Stimulated activated CD8-positive, alpha-beta memory T cell treated with anti-CD3 and anti-CD28 coated beads, Interleukin-4, amount 100 ng/mL, for 1 hour (primary cell): ENCODE results near the gene ARHGAP18.

Source experiments
- DNase-seq, 2 donors: peaks; one replicate each; pipeline ENCODE4 v3.0.0-alpha.2; 2020; ENCODE audit warnings: low read depth in 2 of 2, low spot score in 1 of 2

ARHGAP18 gene

DNA sequence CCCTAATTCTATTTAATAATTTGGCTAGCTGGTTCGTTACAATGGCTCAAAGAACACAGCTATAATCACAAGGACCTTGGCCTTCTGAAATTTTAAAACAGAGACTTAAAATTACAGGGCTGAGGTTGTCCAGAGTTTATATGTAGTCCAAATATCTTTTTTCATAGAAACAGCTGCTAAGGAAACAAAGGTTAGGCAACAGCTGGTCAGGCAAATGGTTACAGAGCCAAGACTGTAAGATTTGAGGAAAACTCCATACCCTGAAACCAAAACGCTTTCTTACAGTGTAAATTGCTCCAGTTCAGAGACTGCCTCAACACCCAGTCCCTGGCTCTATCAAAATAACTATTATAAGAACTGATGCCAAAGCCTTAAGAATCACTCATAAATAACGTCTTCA lies 9.7 kb upstream of the ARHGAP18 start:
- no peak for DNase-seq

DNA sequence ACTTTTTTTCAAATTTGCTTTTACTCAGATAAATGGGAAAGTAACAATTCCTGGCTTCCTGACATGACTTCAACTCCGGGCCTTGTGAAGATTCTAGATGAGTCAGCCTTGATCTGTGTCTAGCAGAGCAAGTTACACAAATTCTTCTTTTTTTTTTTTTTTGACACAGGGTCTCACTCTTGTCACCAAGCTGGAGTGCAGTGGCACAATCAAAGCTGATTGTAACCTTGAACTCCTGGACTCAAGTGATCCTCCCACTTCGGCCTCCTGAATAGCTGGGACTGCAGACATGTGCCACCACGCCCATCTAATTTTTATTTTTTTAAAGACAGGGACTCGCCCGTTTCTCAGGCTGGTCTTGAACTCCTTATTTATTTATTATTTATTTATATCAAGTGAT lies 7.3 kb upstream of the ARHGAP18 start:
- DNase-seq: no peak

DNA sequence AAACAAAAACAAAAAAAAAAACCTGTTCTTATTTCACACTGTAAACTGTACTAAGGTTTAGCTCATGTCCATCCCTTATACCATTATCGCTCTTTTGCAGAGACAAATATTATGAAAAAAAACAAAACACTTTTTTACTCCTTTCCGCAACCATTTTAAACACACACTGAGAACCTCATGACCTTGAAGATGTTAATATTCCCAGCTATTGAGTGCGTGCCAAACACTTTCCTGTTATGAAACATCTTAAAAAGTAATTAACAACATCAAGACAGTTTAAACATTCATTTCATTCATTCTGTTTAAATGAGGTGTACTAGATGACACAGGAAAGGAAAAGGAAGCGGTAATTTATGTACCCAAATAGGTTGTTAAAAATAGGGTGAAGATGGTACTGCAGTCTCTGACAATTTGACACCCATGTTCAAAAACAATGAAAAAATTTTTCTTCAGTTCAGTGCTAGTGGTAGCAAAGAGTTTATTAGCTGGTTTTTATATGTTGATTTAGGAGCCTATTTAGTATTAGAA lies 3.9 kb upstream of the ARHGAP18 start:
- no peak for DNase-seq

DNA sequence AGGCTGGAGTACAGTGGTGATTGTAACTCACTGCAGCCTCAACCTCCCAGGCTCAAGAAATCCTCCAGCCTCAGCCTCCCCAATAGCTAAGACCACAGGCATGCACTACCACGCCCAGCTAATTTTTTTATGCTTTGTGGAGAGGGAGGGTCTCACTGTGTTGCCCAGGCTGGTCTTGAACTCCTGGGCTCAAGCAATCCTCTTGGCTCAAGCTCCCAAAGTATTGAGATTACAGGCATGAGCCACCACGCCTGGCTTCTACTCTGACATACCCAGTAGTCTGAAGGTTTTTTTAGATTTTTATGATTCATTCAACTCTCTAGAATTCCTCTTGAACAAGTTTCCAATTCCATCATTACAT lies 1.3 kb upstream of the ARHGAP18 start:
- no peak for DNase-seq

DNA sequence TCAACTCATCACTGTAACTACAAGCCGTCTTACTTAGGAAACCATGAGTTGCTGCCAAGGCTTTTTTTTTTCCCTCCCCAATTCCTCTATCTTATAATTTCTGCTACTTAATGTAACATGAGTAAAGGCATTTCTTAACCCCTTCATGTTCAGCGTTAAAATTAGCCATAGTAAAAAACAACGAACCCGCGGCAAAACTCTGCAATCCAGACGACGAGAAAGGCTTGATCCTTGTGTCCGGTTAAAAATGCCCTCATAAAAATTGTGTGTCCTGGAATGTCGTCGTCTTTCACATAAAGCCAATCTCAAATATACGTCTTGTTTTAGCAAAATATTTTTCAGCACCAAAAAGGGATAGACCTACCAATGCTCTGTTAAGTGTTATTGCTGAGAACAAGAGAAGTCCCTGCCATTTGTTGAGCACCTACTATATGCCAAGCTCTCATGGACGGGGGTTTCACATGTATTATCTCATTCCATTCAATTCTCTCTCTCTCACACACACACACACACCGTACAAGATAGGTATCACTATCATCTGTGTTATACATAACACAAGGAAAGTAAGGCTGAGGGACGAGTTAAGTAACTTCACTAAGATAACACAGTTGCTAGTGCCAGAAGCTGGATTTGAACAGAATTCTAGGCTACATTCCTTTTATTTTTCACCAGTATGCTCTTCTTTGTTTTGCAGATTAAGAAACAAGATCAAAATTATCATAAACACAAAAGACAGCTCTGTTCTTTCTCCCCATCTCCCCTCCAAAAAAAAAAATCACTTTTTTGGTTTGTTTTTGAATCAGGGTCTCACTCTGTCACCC lies 683 bp upstream of the ARHGAP18 start:
- no peak for DNase-seq

DNA sequence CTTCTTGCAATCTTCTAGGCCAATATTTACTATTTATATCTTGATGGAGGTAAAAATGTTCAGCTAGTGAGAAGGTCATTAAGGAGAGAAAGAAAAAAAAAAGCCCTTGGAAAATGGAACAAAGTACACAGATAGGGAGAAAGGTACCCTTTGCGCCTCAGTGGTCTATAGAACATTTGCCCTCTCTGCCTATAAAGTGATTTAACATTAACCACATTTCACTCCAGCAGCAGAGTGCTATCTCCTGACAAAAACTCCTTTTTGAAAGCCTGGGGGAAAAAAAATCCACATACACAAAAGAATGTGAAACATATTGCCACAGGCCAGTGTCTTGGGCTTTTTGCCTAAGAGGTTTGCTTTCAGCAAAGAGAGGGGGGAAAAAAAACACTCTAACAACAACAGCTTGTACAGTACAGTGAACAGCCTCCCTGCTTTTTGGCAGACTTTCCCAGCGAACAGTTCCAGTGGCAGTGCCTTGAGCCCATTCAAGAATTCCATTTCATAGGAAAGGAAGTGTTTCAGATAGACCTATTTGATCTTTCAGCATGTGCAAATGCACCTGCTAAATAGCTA lies 695 bp downstream of the ARHGAP18 start:
- no peak for DNase-seq

DNA sequence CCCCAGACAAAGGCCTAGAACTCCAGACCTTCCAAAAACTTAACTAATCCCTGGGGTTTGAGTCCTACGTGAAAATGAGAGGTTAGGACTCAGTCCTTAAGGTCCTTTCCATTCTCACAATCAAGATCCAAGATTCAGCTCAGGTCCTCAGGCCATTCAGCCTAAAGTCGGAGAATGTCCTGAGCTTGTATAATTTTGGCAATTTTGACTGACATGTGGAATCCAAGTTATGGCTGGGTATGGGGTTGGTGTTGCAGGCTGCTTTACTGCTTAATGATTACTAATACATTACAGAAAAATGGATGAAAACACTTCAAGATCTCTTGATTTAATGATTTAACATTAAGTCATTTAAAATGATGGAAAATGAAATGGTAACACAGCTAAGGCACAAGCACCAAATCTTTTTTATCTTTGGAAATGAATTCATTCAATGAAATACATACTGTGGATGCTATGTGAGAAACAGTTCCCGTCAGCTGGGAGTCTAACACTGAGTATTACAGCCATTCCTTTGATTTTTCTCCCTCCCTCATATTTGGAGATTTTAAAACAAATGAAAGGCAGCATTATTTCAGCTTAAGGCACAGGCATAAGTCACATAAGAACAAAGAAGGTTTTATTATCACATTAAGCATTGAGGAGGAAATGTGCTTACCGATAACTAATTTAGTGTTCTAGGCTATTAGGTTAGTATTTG lies 1.3 kb downstream of the ARHGAP18 start:
- DNase-seq: no peak

DNA sequence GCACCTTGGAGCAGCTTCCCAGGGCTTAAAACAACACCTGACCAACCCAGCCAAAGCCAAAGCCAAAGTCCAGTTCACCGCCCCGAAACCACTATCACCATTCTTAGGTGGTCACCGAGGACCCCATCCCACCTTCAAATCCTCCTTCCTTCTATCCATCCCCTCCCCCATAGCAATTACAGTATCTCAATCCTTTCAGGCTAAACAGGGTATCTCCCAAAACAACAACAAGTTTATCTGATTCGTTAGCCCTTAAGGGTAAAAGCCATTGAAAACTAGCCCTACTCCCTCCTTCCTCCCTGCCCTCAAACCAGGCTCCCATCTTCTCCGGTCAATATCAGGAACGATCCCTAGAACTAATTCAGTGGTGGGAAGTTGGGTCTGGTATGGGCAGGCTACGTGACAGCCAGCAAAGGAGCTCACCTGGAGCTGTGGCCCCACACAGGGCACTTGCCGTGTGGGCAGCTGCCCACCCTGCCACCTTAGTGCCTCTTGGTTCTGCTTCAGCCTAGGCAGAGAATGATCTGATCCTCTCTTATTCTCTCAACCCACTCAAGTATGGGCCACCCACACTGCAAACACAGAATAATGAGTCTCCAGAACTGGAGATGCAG lies 2.0 kb downstream of the ARHGAP18 start:
- no peak for DNase-seq

DNA sequence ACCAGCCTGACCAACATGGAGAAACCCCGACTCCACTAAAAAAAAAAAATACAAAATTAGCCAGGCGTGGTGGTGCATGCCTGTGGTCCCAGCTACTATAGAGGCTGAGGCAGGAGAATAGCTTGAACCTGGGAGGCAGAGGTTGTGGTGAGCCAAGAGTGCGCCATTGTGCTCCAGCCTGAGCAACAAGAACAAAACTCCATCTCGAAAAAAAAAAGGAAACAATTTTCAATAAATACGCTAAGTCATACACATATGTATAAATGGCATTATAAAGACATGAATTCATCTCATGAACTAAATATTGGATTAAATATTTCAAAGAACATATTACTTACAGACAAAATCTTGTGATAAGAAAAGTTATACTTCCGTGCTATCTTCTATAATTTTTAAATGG lies 2.9 kb downstream of the ARHGAP18 start:
- DNase-seq: no peak

DNA sequence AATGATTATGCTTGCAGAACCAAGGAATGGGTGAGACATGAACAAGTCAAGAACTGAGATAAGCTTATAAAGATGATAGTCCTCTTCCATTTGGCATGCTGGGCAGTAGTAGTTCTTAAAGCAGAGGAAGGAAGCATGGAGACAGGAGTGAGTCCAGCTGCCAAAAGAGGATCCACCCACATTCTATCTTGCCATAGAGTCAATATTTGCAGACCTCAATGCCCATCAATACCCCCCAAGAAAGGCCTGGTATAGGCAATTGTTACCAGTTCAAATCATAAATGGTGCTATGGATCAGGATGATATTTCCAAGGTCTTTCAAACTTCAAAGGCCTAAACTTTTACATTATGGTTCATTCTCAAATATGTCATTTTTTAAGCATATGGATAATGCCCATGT lies 4.8 kb downstream of the ARHGAP18 start:
- no peak for DNase-seq

DNA sequence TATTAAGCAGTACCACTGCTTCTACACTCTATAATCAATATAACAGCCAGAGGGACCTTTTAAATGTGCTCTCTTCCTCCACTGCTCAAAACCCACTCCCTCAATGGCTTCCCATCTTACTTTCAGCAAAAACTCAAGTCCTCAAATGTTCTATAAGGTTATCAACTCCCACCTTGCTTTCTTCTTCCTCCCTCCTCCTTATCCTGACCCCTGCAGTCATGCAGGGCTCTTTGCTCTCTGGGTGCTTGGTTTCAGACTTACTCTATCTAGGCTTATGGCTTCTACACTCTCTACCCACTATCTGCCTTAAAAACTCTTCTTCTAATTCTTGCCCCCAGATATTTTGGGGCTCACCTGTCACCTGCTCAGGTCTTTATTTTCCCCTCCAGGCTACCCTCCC lies 5.3 kb downstream of the ARHGAP18 start:
- no peak for DNase-seq

DNA sequence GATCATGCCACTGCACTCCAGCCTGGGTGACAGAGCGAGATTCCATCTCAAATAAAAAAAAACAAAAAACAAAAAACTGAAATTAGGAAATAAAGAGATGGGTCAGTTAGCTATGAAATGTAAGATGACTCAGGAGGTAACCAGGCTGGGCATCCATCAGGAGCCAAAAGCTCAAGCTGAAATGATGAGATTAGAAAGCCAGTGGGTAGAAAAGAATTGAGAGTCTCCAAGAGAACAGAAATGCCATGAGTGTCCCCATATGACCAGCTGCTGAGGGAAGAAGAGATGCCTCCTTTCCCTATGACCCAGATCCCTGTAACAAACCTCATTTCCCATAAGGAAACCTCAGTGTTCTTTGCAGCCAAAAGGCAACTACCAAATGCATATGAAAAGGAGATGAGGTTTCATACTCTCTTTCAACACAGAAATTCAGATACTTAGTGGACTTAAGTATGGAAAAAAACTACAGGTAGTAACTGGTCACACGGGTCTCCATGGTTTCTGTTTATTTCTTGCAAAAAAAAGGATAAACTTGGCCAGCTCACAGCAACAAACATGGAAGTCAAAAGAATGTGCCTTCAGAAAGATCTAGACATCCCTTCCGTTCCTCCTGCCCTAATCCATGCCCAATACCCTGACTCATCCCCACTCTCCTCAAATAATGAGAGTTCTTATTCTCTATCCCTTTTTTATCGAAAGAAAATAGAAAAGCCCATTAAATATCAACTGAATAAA lies 8.1 kb downstream of the ARHGAP18 start:
- no peak for DNase-seq

DNA sequence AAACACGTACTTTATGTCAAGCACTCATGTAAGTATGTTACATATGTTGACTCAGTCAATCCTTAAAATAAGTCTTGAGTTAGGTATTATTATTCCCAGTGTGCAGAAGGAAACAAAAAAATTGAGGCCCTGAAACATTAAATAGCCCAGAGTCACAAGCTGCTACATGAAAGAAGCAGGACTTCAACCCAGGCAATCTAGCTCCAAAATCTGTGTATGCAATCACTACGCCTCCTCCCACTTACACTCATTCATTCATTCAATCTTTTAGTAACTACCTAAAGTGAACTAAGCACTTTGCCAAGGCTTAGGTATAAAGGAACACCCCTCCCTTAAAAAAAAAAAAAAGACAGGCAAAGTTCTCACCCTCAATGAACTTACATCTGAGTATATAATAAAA lies 9.3 kb downstream of the ARHGAP18 start:
- no peak for DNase-seq

DNA sequence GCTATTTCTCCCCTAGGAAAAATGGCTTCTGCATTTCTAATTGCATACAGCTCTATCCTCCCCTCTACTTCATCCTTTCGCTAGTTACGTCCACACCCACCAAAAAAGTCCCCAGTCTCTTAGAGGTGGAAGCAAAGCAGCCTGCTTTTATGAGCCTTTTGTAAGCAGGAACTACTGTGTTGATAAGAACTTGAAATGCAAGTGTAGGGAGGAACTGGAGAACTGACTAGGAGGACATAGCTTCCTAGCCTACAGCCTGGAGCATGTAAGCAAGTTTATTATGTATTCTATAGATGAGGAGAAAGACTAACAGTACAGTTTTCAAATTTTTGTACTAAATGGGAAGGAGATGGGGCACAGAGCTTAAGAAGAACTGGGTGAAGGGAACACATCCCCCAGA lies 10.3 kb downstream of the ARHGAP18 start:
- no peak for DNase-seq

DNA sequence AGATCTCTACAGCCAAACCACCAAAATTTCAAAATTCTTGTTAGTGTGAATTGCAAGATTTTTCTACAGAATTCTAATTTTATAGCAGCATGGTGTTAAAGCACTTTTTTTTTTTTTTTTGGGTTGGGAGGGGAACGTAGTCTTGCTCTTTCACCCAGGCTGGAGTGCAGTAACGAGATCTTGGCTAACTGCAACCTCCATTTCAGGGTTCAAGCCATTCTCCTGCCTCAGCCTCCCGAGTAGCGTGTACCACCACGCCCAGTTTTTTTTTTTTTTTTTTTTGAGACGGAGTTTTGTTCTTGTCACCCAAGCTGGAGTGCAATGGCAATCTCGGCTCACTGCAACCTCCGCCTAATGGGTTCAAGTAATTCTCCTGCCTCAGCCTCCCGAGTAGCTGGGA lies 11.5 kb downstream of the ARHGAP18 start:
- no peak for DNase-seq

DNA sequence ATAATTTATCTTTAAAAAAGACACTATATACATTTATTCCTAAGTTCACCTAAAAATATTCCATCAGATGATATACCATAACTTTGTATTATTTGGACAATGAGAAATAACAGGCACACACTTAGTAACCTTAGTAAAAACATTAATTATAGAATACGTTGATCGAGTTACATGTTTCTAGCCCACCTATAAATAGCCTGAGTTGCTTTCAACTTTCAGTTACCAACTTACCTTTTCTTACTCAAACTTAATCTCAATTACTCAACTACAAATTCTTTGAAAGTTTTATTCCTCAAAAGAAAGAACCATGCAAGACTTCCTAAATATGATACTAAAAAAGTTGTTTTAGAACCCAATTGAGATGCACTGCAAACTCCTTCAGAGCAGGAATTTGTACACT lies 12.2 kb downstream of the ARHGAP18 start:
- DNase-seq: no peak

DNA sequence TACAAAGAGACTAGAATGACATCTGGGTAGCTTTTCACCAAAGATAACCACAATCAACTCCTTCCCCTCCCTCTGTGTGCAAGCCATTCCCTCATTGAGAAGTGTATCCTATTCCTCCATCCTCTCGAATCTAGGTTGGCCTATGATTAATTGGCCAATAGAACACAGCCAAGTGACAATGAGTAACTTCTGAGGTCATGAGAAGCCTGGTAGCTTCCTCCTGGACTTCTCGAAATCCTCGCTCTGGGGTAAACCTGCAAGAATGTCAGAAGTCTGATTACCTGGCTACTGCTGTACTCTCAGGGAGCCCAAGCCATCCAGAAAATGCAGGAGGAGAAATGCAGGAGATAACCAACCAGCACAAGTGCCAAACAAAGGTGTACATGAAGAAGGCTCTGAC lies 13.1 kb downstream of the ARHGAP18 start:
- DNase-seq: no peak

DNA sequence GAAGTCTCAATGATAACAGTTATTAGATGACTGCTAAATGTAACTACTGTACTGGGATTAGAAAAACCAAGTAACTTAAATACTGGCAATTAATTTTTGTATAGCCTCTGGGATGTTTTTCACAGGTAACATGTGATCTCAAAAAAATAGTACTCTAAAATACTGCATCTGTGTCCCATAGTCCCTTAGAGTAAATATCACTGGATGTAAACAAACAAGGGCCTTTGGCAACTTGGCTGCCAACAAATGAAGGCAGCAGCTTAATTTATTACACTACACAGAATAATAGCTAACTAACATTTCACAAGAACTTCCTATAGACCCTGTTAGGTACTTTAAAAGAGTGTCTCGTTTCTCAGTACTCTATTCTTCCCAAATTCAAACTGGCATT lies 14.0 kb downstream of the ARHGAP18 start:
- DNase-seq: no peak

DNA sequence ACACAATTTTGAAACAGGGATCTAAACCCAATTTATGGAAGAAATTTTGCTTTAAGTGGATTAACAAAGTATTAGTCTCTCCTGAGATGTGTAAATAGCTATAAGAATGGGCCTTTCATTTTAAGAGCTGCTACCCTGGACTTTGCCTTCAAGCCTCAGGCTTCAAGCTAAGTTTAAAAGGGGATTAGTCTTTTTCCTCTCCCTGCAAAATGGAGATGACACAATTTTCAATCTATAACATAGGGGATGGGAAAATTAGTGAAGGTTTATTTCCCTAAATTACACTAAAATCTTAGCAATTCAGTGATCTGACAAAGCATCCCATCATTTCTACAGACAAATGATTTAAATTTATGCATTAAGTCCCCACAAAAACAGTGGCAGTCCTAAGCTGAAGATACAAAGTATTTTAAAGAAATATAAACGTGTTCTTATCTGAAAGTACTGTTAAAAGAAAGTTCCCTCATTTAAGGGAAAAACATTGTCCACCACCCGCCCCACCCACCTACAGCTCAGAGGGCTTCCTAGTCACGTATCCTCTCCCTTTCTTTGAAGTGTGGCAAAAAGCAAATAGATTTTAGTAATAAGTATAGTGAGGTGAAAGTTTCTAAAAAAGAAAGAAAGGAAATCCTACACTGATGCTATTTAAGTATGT lies 14.5 kb downstream of the ARHGAP18 start:
- no peak for DNase-seq

DNA sequence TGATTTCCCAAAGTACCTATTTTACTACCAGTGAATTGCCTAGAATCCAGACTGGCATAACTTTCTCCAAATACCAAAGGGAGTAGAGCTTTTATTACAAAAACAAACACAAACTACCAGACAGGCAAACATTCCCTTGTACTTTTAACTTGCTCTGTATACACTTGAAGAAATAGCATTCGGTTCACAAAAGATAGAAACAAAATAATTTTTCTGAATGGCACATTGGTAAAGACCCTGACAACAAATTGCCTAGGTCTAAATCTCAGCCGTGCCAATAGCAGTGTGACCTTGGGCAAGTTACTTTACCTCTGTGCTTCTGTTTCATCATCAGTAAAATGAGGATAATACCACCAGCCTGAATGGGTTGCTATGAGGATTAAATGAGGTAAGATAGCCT lies 15.9 kb downstream of the ARHGAP18 start:
- no peak for DNase-seq

DNA sequence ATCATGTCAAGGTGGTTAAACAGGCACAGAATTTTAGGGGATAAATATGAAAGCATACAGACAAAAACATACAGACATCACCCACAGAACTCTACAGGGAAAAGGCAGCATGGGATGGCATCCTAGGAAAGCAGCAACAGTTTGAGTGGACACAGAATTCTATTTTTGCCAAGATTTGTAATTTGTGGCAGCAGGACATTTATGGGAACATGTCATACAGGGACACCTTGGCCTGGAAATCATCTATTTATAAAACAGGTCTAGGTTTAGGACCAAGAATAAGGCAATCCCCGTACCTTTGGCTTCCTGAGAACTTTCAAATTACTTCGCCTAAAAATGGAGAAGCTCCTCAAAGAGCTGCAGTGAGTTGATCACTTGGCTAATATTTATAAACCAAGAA lies 17.5 kb downstream of the ARHGAP18 start:
- no peak for DNase-seq
